CD1c-positive myeloid dendritic cell (primary cell): Measurements from ENCODE around the gene ACTR3C.
"Not testable (repeated sequence)": the region's sequence is repeated elsewhere in the genome, so short reads cannot be mapped to it uniquely, and the experiment has no call there.

Source experiments
- DNase-seq: peaks from one replicate; pipeline ENCODE4 v3.0.0-alpha.2; 2016; ENCODE audit errors: extremely low spot score

ACTR3C gene

GRCh38 chr7:150313870-150314269 is 9.5 kb downstream of the ACTR3C start:
- no peak for DNase-seq

GRCh38 chr7:150313367-150313809 is 10.0 kb downstream of the ACTR3C start:
- DNase-seq, result no peak

GRCh38 chr7:150312649-150313366 is 10.5 kb downstream of the ACTR3C start:
- not testable (repeated sequence) for DNase-seq

DNA sequence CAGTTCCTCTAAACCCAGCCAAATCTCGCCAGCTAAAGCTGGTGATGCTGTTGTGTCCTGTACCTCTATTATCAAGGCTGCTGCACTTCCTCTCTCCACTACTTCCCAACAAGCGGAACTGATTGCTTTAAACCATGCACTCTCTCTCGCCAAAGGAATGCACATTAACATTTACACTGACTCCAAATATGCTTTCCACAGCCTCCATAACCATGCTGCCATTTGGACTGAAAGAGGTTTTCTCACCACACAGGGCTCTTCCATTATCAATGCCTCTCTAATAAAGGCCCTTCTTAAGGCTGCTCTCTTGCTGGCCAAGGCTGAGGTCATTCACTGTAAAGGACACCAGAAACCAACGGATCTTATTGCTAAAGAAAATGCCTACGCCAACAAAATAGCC is 11.6 kb downstream of the ACTR3C start:
- no peak for DNase-seq

DNA sequence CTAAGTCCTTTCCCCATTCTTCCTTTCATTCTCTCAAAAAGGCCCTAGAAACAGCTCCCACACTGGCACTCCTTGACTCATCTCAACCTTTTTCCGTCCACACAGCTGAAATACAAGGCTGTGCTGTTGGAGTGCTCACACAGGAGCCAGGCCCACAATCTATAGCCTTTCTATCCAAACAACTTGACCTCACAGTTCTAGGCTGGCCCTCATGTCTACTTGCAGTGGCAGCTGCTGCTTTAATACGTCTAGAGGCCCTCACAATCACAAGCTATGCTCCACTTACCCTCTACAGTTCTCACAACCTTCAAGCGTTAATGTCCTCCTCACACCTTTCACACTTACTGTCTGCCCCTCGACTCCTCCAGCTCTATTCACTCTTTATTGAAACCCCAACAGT is 12.2 kb downstream of the ACTR3C start:
- no peak for DNase-seq

DNA sequence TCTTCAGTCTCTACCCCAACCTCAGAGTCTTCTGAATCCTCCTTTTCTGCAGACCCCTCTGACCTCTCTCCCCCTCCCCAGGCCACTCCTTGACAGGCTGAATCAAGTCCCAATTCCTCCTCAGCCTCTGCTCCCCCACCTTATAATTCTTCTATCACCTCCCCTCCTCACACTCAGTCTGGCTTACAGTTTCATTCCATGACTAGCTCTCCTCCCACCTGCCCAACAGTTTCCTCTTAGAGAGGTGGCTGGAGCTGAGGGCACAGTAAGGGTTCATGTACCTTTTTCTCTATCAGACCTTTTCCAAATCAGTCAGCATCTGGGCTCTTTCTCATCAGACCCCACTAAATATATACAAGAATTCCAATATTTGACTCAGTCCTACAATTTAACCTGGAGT is 14.8 kb downstream of the ACTR3C start:
- DNase-seq, result no peak

DNA sequence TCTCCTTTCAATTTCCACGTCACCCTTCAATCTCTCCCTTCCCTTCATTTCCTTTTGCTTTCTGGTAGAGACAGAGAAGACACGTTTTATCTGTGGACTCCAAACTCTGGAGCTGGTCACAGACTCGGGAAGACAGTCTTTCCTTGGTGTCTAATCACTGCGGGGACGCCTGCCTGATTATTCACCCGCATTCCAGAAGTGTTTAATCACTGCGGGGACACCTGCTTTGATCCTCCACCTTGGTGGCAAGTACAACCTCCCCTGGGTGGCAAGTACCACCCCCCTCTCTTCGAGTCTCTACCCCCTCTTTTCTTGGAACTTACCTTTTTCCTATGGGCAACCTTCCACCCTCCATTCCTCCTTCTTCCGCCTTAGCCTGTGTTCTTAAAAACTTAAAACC is 15.4 kb downstream of the ACTR3C start:
- DNase-seq, result no peak

DNA sequence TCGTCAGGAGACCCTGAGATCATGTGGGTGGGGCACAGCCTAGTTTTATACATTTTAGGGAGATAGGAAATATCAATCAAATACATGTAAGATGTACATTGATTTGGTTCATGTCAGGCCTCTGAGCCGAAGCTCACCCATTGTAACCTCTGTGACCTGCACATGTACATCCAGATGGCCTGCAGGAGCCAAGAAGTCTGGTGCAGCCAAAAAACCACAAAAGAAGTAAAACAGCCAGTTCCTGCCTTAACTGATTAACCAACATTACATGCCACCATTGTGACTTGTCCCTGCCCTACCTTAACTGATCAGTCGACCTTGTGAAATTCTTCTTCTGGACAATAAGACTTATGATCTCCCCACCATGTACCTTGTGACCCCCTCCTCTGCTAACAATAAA is 16.2 kb downstream of the ACTR3C start:
- no peak for DNase-seq

DNA sequence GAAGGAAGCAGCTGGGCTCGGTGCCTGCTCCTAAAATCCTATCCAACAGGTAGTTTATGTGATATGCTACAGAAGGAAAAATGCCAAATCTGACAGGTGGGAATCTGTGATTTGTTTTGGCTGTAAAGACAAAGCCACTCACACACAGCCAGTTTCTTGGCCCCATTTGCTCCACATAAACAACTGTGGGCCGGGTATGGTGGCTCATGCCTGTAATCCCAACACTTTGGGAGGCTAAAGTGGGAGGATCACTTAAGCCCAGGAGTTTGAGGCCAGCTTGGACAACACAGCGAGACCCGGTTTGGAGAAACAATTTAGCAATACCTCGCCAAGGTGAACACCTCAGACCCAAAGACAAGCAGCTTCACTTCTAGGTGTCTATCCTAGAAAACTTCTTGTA is 17.0 kb downstream of the ACTR3C start:
- DNase-seq, result not testable (repeated sequence)

GRCh38 chr7:150305903-150306284 is 17.5 kb downstream of the ACTR3C start:
- not testable (repeated sequence) for DNase-seq

GRCh38 chr7:150305259-150305902 is 18.0 kb downstream of the ACTR3C start:
- DNase-seq, result not testable (repeated sequence)

- DNase-seq, result not testable (repeated sequence)
Observed at GRCh38 chr7:150304499-150305258, 18.7 kb downstream of the ACTR3C start.

DNA sequence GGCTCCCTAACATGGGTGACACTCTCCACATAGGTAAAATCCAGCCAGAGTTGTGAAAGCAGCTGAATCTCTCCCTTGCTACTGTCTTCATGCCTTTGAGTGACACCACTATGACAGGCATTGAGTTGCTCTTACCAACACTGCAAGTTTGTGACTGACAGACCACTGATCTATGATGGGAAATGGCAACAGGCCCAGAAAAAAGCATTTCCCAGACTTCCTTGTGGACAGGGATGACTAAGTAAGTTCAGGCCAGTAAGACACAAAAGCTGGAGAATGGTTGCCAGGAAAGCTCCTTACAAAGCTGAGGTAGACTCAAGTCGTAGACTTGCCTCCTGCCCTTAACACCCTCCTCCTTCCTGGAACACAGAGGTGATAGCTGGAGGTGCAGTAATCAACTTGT is 20.4 kb downstream of the ACTR3C start:
- not testable (repeated sequence) for DNase-seq

DNA sequence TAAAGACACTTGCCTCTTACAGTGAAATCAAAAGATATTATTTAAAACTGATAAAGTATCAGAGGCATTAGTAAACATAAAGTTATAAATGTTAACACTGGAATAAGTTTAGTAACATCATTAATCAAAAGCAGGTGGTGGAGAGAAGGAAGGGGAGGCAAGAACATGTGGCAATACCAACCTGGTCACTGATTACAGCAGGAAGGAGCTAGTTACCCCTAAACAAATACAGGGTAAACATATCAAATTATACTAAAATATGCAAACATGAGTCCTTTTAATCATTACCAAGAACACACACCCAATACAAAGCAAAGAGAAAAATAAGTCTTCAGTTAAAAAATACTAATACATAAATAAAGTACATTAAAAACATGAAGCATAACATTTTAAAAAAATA is 25.4 kb downstream of the ACTR3C start:
- DNase-seq, result not testable (repeated sequence)

- not testable (repeated sequence) for DNase-seq
Observed at GRCh38 chr7:150296802-150297201, 26.5 kb downstream of the ACTR3C start.

GRCh38 chr7:150295614-150296013 is 27.7 kb downstream of the ACTR3C start:
- DNase-seq, result not testable (repeated sequence)

GRCh38 chr7:150295027-150295426 is 28.3 kb downstream of the ACTR3C start:
- not testable (repeated sequence) for DNase-seq

DNA sequence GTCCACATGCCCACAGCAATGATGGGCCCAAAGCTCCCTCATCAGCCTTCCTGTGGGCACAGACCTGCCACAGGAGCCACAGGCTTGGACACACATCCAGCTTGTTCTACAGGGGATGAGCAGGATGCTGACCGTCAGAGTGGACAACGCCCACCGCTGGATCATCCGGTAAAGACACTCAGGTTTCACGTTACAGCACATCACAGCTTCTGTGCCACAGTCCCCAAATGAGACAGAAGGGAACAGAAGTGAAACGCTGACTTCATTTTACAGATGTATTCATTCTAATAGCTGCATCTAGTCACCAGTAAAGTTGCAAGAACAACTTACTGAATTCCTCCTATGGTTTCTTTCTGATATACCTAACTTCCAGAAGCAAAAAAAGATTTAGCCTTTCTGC is 33.0 kb downstream of the ACTR3C start:
- DNase-seq, result not testable (repeated sequence)

DNA sequence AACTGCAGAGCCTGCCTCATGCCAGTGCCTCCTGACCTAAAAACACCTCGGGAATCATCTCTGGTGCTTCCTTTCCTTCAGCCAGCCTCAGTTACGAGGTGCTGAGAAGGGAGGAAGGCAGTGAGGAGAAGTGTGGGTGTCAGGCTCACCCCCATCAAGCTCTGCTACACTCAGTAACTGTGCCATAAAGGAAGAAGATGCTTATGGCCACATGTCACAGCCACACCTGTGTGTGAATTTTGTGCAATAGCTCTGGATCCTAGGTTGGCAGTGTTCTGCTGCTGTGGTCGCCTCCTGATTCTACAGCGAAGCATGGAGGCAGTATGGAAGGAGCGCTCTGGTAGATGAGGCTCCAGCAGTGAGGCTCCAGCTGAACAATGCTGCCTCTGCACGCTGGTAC is 34.5 kb downstream of the ACTR3C start:
- DNase-seq, result not testable (repeated sequence)

- DNase-seq, result peak; percentile 6
Observed at GRCh38 chr7:150287815-150288214, 35.5 kb downstream of the ACTR3C start.

- peak; percentile 5 for DNase-seq
Observed at GRCh38 chr7:150285849-150286754, 37.2 kb downstream of the ACTR3C start.

GRCh38 chr7:150283608-150284007 is 39.7 kb downstream of the ACTR3C start:
- not testable (repeated sequence) for DNase-seq
